HG03064 (cell line): ENCODE data around the gene ANKH.
A peak's percentile ranks its signal among the peaks of the same experiment; 100 is the strongest.

Experiments
- ATAC-seq: cut with Tn5 transposase; IDR thresholded peaks from one replicate; pipeline ENCODE4 v1.9.1; 2021; ENCODE audit warnings: low read depth; ENCODE audit not compliant: unreplicated experiment

The ANKH gene

DNA sequence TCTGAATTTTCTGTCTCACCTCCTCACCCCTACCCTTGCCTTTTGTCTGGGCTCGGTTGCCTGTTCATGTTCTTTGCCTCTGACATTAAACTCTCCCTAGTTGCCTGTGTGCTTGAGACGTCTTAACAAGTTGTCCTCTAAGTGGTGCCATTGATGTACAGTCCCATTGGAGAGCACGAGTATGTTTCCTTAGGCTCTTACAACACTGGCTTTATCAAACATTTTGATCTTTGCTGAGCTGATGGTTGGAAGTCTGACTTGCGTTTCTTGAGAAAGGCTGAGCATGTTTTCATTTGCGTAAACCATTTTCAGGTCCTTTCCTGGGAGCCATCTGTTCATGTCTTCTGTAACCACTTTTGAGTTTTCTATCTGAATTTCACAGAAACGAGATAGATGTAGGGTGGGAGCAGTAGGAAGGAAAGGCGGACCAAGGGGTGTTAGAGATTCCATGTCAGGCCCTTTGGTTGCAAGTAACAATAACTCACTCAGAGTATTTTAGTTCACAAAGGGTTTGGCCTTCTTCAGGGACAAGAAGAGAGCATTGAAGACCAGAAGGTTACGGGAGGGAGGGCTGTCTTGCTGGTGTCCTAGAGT is 171.7 kb downstream of the ANKH start:
- no peak for ATAC-seq

DNA sequence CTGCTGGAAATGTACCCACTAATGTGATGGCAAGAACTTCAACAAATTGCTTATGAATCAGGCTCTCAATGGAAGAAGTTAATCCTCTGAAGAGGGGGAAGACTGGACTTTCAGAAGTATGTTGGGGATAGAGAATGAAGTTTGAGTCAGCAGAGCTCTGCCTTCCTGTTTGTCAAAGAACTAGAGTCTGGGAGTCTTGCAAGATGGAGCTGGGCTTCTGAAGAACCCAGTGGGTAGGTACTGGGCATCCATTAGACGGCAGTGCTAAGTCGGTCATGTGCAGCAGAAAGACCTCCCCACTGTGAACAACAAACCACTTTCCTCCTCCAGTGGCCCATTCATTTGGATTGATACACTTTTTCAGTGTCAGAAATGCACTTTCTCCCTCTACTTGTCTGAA is 172.4 kb downstream of the ANKH start:
- no peak for ATAC-seq

DNA sequence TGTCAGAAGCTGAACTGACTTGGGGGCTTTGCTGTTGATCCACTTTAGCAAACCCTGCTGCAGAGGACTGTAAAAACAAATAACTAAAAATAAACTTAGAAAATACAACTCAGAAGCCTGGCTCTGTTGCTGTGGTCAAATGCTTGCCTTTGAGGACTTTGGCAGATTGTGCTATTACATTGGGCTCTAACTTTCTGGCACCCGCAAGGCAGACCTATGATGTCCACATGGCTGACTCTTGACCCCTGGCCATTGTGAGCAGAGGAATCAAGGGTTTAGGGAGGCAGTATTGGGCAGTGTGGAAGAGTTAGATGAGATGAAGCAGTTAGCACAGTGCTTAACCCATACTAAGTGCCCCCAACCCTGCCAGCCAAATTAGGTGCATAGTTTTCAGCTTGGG is 173.1 kb downstream of the ANKH start:
- ATAC-seq: no peak

DNA sequence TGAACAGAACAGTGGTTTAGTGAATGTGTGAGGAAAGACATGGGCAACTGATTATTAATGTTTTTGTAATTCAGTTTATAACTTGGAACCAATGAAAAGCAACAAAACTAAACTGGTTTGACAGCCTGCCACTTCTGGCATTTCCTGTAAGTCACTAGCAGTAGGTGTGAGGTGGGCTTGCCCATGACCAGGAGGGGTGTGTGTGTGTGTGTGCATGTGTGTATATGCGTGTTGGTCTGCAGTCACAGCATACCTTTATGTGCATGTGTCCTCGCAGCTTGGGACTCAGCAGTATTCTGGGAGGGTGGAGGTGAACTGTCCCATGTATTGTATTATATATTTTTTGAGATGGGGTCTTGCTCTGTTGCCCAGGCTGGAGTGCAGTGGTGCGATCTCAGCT is 174.7 kb downstream of the ANKH start:
- no peak for ATAC-seq

DNA sequence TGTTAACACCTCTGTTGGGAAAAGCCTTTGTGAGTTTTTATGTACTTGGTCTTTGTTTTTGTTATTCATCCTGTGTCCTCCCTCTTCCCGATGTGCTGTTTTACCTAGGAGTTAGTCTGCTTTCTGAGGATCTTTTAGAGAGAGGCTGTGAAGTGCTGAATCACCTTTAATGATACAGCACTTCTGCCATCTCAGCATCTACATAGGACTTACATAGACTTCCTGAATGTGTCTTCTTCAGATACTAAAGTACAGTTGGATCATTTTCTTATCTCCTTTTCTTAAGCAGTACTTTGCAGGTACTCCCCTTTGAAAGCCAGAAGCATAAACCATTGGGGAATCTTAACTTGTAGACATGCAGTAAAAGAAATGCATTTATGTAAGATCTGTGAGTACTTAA is 175.5 kb downstream of the ANKH start:
- no peak for ATAC-seq

DNA sequence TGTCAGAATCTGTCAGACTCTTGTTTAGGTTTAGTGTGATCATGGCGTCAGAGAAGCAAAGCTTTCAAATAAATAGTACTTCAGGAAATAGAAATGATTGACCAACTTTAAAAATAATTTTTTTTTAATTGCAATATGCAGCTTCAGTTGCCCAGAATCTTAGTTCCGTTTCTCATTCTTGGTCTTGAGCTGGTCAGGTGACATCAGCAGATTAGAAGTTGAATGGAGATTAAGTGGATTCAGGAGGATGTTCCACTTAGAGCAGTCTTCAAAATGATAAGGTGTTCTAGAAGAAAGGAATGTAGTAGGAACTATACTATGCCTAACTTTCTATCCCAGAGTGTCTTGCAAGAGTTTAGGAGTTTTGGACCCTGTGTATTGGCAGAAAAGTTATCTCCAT is 176.4 kb downstream of the ANKH start:
- ATAC-seq: no peak

DNA sequence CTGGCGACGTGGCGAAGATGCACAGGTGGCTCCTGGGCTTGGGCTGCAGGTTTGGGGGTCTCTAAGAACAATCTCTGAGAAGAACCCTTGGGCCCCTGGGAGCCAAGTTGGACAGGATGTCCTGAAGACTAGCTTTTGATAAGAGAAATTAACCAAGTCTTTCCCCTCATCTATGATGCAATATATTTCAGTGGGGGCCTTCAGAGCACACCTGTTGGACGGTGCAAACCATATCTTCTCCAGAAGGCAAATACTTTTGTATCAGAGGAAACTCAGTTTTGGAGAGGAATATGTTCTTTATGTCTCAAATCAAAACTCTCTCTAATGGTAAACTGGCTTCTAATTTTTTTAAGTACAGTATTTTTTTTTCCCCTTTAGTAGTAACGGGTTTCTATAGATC is 178.5 kb downstream of the ANKH start:
- no peak for ATAC-seq

DNA sequence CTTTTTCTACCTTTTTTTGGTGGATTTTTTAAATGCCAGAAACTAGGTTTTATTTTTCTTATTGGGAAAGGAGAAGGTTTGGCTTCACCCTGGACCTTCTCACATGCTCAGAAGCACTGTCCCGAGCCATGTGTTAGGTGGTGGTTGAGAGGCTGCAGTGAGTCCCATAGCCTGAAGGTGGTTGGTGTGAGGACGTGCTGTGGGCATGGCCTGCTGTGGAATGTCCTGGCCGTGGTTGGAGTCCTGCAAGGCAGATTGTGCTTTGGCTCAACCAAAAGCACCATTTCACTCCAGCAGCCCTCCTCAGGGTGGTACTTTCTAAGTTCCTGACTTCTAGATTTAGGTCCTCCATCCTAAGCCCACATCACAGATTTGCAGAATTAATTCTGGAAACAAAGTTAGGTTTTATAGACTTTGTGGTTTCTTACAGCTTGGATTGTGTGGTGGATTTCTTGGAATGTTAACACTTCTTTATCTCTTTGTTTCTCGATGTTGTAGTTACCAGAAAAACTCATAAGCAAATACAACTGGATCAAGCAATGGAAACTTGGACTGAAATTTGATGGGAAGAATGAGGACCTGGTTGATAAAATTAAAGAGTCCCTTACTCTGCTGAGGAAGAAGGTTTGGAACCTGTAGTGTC is 184.4 kb downstream of the ANKH start:
- ATAC-seq: no peak

GRCh38 chr5:14686517-14686916 is 185.1 kb downstream of the ANKH start:
- ATAC-seq: no peak

DNA sequence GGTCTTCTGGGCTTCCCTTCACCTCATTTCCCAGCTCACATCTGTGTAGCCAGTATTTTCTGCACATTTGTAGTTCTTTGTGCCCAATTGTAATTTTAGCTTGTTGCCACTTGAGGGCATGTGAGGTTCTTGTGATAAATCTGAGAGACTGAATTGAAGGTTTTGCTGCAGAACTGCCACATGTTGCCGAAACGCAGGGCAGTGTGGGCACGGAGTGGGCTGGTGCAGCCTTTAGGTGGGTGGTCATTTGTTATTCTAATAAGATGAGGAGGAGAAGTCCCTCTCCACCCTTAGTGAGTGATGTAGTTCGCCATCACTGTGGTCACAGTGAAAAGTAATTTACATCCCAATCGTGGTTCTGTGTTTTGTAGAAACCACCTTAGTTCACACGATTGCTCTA is 185.8 kb downstream of the ANKH start:
- ATAC-seq: peak; percentile 89

- ATAC-seq: no peak
These were observed 186.8 kb downstream of the ANKH start for GRCh38 chr5:14684757-14685156.

DNA sequence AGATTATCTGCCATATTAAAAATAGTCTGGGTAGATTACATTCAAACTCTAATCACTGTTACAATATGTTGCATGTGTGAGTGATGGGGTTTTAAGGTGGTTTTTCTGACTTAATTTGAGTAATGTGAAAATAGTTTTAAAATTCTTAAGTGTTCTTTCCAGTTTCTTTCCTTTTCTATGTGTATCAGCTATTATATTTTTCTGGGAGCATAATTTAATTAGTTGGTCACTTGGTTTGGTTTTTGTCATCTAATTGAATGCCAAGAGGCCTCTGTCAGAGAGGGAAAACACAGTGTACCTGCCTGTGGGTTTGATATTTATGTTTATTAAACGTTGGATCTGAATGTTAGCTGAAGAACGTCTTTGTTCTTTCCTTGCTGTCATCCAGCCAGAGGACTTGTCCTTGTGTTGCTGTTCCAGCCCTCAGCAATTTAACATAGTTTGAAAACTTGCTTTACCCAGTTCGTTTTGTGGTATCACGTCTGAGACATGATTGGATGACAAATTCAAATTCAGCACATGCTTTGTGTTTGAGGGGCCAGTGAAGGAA is 187.6 kb downstream of the ANKH start:
- ATAC-seq: no peak

DNA sequence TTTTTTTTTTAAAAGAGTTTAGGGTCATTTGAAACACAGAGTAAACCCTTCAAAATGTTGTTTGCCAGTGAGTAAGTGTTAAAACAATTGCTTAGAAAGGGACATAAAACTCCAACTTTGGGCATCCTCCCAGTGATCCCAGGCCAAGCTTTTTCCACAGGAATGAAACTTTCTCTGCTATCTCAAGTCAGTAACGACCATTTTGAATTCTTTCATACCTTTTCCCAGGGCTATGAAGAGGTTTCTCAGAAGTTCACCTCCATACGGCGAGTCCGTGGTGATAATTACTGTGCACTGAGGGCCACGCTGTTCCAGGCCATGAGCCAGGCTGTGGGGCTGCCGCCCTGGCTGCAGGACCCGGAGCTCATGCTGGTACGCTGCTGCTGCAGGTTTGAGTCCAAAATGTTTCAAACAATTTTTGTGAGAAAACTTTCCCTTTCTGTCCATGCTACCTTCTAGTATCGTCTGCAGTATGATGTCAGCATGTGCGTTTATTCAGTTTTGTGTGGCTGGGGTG is 190.3 kb downstream of the ANKH start:
- ATAC-seq: no peak

DNA sequence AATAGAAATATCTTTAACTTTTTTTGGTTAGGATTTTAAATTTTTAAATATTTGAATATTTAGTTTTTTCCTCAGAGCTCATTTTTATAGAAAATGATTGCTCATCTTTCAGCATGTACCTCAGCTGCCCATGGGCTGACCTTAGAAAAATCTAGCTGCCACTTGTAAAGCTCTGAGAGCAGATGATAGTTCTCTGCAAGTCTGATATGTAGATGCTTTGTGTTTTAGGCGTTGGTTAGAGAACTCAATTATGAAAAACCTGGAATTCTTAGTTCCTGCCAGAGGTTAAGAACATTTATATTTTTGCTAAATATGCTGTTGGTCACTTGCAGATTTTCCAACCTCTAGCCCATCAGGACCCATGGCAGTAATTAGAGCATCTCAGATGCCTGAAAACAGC is 192.0 kb downstream of the ANKH start:
- no peak for ATAC-seq

GRCh38 chr5:14678773-14679334 is 192.7 kb downstream of the ANKH start:
- ATAC-seq: no peak

- ATAC-seq: peak; percentile 48
These were observed 195.3 kb downstream of the ANKH start for GRCh38 chr5:14676320-14676719.

DNA sequence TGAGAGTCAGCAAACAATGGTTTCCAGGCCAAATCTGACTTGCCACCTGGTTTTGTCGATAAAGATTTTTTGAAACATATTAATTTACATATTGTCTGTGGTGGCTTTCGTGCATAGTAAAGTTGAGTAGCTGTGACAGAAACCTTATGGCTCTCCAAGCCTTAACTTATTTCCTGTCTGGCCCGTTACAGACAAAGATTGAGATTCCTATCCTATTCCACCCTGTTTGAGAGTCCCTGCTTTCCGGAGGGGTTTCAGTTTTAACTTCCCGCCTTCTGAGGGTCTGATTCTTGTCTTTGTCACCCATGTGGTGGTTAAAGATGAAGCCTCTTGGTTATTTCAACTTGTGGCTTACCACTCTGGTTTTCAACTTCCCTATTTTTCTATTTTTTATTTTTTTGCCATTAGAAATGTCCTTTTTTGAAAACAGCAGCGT is 195.7 kb downstream of the ANKH start:
- ATAC-seq: peak; percentile 43

GRCh38 chr5:14674983-14675854 is 196.4 kb downstream of the ANKH start:
- ATAC-seq: no peak

- no peak for ATAC-seq
These were observed 198.1 kb downstream of the ANKH start for GRCh38 chr5:14673443-14673842.

GRCh38 chr5:14672484-14673394 is 198.8 kb downstream of the ANKH start:
- ATAC-seq: no peak
